IPS-NIHi7 (cell line): Measurements from ENCODE around the gene PLXNC1.

Experiments used
- DNase-seq: peaks from one replicate; pipeline ENCODE4 v3.0.0; 2012; ENCODE audit warnings: mixed read lengths; ENCODE audit errors: extremely low spot score

PLXNC1 gene

GRCh38 chr12:94157981-94158411, 9.6 kb downstream of the PLXNC1 start:
- no peak for DNase-seq

DNA sequence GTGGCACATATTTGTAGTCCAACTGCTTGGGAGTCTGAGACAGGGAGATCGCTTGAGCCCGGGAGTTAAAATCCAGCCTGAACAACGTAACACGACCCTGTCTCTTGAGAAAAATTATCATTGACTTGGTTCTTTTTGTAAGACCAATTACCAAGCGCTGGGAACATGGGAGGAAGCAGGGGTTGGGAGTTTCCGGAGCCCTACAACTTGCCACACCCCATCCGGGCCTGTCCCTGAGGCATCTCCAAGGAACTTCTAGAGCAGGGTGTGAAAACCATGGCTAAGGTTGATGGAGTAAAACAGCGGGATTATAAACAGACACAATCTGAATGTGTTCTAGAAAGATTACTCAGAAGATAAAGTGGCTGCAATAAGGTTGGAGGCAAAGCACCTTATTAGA, 10.3 kb downstream of the PLXNC1 start:
- DNase-seq, result no peak

GRCh38 chr12:94162108-94162507, 13.7 kb downstream of the PLXNC1 start:
- DNase-seq, result no peak

DNA sequence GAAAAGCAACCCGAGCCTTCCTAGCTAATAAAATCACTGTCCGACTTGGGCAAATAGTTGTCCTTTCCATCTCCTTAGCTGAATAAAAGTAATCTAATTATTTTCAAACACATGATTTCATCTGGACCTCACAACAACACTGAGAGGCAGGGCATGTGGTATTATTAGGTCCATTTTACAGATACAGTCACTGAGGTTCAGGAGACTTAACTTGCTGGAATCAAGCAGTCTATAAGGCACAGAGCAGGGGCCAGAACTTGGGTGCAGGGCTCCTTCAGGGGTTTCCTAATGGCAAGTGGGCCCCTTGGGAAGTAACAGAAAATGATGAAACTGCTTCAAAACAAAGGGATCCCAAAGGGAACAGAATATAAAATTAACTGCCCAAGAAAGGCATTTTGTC, 15.5 kb downstream of the PLXNC1 start:
- no peak for DNase-seq

- DNase-seq, result no peak
Measured at GRCh38 chr12:94165138-94165537, 16.8 kb downstream of the PLXNC1 start.

DNA sequence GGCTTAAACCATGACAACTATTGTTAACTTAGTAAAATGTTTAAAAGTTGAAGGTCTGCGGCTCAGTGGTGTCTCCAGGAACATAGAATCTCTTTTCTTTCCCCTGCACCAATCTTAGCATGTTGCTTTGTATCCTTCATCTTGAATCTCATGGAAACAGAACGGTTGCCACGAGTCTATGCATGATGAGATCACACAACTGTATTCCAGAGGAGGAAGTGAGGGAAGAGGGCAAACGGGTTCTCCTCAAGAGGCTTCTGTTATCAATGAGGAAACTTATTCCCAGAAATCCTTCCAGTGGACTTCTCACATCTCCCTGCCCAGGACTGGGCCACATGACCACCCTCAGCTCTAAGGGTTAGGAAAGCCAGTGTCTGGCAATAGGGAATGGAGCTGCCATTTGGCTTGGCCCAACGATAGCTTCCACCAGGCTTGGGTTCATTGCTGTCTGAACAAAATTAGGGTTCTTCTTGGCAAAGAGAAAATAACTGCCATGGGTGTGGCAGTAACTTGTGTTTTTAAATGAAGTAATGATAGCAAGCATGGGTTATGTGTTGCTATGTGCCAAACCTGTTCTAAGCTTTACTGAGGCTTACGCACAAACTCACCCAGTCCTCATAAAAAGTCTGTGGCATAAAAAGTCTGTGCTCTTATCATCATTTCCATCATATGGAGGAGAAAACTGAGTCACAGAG, 17.4 kb downstream of the PLXNC1 start:
- no peak for DNase-seq

GRCh38 chr12:94167071-94167755, 18.8 kb downstream of the PLXNC1 start:
- no peak for DNase-seq

GRCh38 chr12:94167756-94168416, 19.5 kb downstream of the PLXNC1 start:
- no peak for DNase-seq

GRCh38 chr12:94169495-94169894, 21.1 kb downstream of the PLXNC1 start:
- no peak for DNase-seq

DNA sequence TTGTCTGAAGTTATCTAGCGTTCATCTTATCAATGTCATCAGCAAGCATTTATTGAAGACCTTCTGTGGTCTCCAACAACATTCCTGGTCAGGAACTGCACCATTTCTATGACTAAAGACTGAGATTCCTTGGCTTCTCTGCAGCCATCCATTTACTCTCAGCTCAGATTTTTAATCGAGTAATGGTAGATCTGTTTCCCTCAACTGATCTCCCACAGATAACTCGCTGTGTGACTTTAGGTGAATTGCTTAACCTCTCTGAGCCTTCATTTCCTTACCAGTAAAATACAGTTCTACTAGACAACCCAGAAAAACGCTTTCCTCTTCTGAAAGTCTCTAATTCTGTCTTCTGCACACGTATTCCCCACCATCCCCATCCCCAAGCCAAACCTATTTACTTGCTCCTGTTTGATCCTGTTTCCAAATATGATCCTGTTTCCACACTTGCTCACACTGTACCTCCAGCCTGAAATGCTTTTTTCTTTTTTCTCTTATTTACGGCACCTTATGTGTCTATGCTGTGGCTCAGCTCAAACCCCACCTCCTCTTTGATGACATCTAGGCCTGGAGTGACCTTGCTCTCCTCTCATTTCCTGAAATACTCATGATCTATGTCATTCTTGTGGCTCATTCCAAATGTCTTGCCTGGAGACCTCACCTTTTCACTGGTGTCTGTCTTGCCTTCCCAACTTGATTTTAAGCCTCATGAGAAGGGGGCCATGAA, 21.8 kb downstream of the PLXNC1 start:
- DNase-seq, result no peak

GRCh38 chr12:94170690-94171594, 22.6 kb downstream of the PLXNC1 start:
- no peak for DNase-seq

GRCh38 chr12:94171595-94171930, 23.2 kb downstream of the PLXNC1 start:
- DNase-seq, result no peak

DNA sequence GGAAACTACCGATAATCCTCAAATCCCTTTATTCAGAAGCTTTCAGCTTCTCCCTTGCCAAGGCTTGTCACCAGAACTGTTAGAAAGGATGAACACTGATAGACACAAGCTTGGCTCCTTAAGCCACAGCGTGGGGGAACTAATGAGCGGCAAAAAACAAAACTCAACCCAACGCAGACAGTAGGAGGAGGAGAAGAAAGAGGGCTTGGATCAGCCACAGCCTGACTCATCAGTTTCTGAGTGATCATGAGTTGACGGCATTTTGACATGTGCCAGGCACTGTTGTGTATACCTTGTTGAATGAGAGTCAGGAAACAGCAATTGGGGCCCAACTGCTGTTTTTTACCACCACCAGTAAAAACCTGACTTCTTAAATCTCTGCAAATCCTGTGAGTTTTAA, 23.7 kb downstream of the PLXNC1 start:
- DNase-seq, result no peak

DNA sequence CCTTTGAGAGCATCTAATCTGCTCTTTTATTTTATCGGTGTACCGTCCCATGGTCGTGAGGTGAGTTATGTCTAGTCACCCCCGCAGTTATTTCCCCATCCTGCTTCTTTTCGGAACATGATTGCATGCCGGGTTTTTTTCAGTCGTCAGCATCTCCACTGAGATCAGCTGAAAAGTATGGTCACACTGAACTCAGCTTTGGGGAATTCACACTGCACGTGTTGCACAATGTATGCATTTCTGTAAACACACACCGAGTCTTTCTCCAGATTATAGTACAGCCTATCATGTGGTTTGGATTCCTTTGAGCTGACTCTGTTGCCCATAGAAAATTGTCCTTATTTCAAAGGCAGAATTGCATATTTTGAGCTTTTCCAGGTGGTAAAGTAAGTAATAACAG, 24.6 kb downstream of the PLXNC1 start:
- DNase-seq, result no peak

DNA sequence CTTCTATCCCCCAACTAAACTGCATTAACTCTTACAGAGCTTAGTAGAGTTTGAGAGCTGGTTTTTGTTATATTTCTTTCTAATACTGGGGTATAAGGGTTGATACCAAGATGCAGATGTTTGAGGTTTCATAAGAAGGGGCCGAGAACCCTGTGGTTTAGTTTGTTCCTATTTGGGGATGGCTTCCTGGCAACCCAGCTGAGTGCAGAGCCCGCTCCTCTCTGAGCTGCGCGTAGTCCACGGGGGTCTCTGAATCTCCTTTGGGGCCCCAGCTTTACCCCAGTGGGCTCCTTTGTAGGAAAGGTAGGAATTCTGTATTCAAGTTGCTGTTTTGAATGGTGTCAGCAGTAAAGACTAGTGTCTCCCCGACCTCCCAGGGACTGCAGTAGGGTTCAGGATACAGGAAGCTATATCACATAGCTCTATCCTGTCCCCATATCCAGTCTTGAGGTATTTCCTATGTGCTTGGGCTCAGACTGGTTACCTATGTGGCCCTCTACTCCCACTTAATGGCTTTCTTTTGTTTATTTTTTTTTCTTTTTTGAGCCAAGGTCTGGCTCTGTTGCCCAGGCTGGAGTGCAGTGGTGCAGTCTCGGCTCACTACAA, 25.4 kb downstream of the PLXNC1 start:
- DNase-seq, result no peak

DNA sequence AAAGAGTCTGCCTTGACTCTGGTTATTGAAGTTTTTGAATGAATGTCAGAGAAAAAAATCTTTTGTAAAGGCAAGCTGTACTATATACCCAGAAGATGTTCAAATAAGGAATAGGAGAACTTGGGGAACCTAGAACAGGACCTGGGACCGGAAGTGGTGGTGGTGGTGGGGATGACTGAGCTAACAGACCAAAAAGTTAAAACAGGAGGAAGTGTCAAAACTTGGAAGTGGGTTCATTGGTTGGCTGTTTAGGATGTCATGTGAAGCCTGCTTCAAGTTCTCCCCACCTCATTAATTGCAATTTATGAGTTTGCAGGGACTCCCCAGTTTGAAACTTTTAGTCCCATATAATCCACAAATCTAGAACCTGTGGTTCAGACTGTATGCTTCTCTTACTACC, 26.2 kb downstream of the PLXNC1 start:
- DNase-seq, result no peak

DNA sequence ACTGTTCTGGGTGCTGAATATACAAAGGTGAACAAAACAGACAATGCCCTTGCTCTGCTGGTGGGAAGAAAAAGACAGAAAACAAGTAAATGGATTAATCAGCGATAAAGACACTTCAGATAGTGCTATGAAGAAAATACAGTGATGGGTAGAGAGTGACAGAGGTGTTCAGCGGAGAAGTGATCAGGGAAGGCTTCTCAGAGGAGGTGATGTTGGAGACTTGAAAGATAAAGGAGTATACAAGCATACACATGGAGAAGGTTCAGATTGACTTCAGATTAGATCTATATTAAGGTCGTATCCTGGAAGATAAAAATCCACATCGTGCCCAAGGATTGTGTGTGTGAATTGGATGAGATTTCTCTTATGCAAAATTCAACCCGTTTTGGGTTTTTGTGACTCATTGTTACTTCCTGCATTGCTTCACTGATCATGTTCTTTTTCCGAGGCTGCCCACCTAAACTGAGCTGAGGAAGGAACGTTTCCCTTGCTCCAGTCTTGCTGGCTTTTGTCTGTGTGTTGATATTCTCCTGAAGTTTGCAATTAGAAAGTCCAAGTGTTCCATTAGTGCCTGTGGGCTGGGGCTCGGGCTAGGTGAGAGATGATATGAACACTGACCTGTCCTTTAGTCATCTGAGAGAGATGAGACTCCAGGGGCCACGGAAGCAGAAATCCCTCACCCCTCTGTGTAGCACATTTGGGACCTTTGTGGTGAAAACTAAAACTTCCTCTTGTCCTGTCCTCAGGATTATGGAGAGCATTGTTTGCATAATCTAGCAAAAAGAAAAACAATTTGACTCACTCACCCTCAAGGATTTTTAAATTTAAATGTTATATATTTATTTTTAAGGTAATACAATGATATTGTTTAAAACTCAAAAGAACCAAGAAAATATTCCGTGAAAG, 27.6 kb downstream of the PLXNC1 start:
- no peak for DNase-seq

DNA sequence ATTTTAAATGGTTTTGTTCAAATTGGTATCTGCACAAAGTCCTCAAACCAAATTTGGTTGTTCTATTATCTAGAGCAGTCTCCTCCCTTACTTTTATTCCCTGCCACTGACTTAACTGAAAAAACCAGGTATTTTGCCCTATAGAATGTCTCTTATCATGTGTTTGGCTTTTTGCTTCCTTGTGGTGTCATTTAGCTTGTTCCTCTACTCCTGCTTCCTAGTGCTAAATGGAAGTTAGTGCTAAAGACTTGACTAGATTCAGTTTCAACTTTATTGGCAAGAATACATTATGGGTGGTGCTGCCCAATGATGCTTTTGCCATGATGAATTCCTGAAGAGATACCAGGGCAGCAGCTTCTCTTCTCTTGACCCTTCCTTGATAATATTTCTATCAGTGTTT, 29.7 kb downstream of the PLXNC1 start:
- no peak for DNase-seq

- no peak for DNase-seq
Measured at GRCh38 chr12:94178882-94179281, 30.5 kb downstream of the PLXNC1 start.

DNA sequence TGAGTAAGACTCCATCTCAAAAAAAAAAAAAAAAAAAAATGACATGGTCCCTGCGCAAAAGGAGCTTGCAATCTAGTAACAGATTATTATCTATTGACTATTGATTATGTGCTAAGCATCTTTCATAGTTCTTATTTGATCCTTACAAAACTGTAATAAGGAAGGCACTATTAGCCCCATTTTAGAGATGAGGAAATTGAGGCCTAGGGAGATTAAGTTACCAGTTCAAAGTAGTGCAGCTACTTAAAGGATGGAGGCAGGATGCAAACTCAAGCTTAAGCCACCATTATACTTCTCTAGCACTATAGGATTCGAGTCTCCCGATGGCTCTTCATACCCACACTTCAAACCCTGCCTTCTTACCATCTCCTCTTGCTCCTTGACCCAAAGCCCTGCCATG, 31.3 kb downstream of the PLXNC1 start:
- no peak for DNase-seq
